HepG2 (cell line): ENCODE results near the gene MTR.
"Not testable (repeated sequence)": the region's sequence is repeated elsewhere in the genome, so short reads cannot be mapped to it uniquely, and the experiment has no call there.

Experiments
- CBFB ChIP-seq: sonication (generic); formaldehyde crosslinking; IDR thresholded peaks from 2 replicates; pipeline ENCODE4 v1.4.0; 2020; ENCODE audit warnings: missing genetic modification reagents
- CTCF ChIP-seq: sonication (generic); formaldehyde crosslinking; IDR thresholded peaks from 2 replicates; pipeline ENCODE4 v1.5.0; 2020; ENCODE audit warnings: mild to moderate bottlenecking, missing genetic modification reagents, moderate library complexity
- NFIC ChIP-seq: IDR thresholded peaks from 2 replicates; pipeline ENCODE4 v1.6.1; 2012; ENCODE audit warnings: mild to moderate bottlenecking, low read length, inconsistent platforms
- POLR2A ChIP-seq, 2 experiments: IDR thresholded peaks; 2 replicates each; pipeline ENCODE4 v1.6.1; 2011; ENCODE audit warnings: low read depth in 2 of 2, low read length in 2 of 2, mild to moderate bottlenecking in 1 of 2, moderate library complexity in 1 of 2; ENCODE audit not compliant: insufficient read depth in 1 of 2
- POLR2AphosphoS2 ChIP-seq: IDR thresholded peaks from 2 replicates; pipeline ENCODE4 v1.6.1; 2011; ENCODE audit warnings: low read depth, low read length, improper control_type of control experiment
- SMC3 ChIP-seq: IDR thresholded peaks from 2 replicates; pipeline ENCODE4 v1.6.1; 2011; ENCODE audit warnings: low read length, improper control_type of control experiment
- ZBTB43 ChIP-seq: sonication (generic); formaldehyde crosslinking; conservative IDR thresholded peaks from 2 replicates; pipeline ENCODE4 v1.4.0; 2020; ENCODE audit warnings: missing genetic modification reagents
- ZBTB7A ChIP-seq: sonication (generic); formaldehyde crosslinking; IDR thresholded peaks from 2 replicates; pipeline ENCODE4 v1.8.0; 2022; ENCODE audit warnings: mild to moderate bottlenecking, missing genetic modification reagents
- ZNF883 ChIP-seq: sonication (generic); formaldehyde crosslinking; IDR thresholded peaks from 2 replicates; pipeline ENCODE4 v1.5.1; 2020; ENCODE audit warnings: mild to moderate bottlenecking, missing genetic modification reagents; ENCODE audit errors: not compliant biosample characterization
- ZSCAN9 ChIP-seq: IDR thresholded peaks from 2 replicates; pipeline ENCODE4 v1.6.1; 2016; ENCODE audit warnings: borderline replicate concordance
- TF ChIP-seq, protein P1 (sequence below), 2 experiments: sonication (generic) in 1 of 2; formaldehyde crosslinking in 1 of 2; IDR thresholded peaks; 2 replicates each; pipeline versions ENCODE4 v1.5.1 to v1.6.1; 2011 to 2020; ENCODE audit warnings: borderline replicate concordance in 1 of 2, low read depth in 1 of 2, low read length in 1 of 2, mild to moderate bottlenecking in 1 of 2, missing genetic modification reagents in 1 of 2, moderate library complexity in 1 of 2
- TF ChIP-seq, protein P2 (sequence below): IDR thresholded peaks from 2 replicates; pipeline ENCODE4 v1.6.1; 2016; ENCODE audit warnings: missing compliant biosample characterization, missing genetic modification reagents, borderline replicate concordance

DNA sequence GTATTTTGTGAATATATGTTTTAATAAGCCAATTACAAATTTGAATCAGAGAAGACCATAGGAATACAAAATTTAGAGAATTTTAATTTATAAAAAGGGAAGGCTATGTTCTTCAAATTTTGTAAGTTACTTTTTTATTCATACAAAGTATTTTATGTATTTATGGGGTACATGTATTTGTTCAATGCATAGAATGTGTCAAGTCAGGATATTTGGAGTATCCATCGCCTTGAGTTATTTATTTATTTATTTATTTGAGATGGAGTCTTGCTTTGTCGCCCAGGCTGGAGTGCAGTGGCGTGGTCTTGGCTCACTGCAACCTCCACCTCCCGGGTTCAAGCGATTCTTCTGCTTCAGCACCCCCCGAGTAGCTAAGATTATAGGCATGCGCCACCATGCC is 116.0 kb downstream of the MTR start:
- TF ChIP-seq POLR2A (IDR thresholded peaks at IDR 0.05; ENCODE audit: insufficient read depth in 1 of 2, low read depth in 2 of 2, low read length in 2 of 2); ZBTB43; CTCF (CRISPR knock-in tag); ZBTB7A (CRISPR knock-in tag); ZNF883 (CRISPR knock-in tag); ZSCAN9 (CRISPR knock-in tag); SMC3; NFIC; CBFB (CRISPR knock-in tag); POLR2AphosphoS2: not testable (repeated sequence)
- TF ChIP-seq, protein P1, sequence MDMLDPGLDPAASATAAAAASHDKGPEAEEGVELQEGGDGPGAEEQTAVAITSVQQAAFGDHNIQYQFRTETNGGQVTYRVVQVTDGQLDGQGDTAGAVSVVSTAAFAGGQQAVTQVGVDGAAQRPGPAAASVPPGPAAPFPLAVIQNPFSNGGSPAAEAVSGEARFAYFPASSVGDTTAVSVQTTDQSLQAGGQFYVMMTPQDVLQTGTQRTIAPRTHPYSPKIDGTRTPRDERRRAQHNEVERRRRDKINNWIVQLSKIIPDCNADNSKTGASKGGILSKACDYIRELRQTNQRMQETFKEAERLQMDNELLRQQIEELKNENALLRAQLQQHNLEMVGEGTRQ (IDR thresholded peaks at IDR 0.05; ENCODE audit: low read depth, low read length), result not testable (repeated sequence)
- TF ChIP-seq, protein P1 (CRISPR knock-in tag; IDR thresholded peaks at IDR 0.05; ENCODE audit: borderline replicate concordance), result not testable (repeated sequence)
- TF ChIP-seq, protein P2, sequence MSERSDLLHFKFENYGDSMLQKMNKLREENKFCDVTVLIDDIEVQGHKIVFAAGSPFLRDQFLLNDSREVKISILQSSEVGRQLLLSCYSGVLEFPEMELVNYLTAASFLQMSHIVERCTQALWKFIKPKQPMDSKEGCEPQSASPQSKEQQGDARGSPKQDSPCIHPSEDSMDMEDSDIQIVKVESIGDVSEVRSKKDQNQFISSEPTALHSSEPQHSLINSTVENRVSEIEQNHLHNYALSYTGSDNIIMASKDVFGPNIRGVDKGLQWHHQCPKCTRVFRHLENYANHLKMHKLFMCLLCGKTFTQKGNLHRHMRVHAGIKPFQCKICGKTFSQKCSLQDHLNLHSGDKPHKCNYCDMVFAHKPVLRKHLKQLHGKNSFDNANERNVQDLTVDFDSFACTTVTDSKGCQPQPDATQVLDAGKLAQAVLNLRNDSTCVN, result not testable (repeated sequence)
